Measurements from ENCODE around the gene FOXRED1. TPM values are rescaled to one million over a fixed set of nuclear protein-coding genes. Genes with fewer than 3 reads are reported as not detected.

The FOXRED1 gene
- total and polyA plus RNA-seq, 2 of the 4 experiments (the other 2 are of a cell fraction) = 15.1 to 28.3 TPM

DNA sequence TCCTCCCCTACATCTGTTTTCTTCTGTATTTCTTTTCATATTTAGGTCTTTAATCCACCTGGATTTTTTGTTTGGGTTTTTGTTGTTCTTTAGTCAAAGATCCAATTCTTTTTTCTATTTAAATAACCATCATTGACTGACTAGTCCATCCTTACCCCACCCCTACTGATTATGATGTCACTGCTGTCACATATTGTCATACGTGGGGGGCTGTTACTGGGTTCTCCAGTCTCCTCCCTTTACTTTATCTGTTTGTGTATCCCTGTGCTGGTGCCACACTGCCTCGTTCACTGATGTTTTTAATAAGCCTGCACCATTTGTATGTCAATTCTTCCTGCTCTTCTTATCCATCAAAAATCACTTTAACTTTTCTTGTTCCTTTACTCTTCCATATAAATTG lies 28.1 kb downstream of the FOXRED1 start:
- H2BK15ac ChIP-seq (ENCODE audit: low read depth, low read length) = no peak overlapping the region
- H4K91ac ChIP-seq (ENCODE audit: insufficient read depth, low read depth, low read length) = no peak overlapping the region
- no peak overlapping the region for H4K5ac ChIP-seq (ENCODE audit: low read depth, low read length)
- no peaks in the 10 kb centered on the region for H3K9me1 ChIP-seq (ENCODE audit: insufficient read depth, low read length)
- ChIA-PET CTCF (no interaction called here), POLR2A (ENCODE audit: unreplicated experiment) (no interaction called here)
- H2BK20ac ChIP-seq (ENCODE audit: low read depth, low read length) = no peak overlapping the region
- BruUV-seq (replicated peaks) = no TSS peak
- 82% methylated on average over 2 of the region's 2 CpGs; no CpG with 5 or more reads in 1 of the 2 experiments for WGBS, 2 experiments (ENCODE audit: extremely low coverage in 2 of 2, insufficient read length in 1 of 2)
- H3K14ac ChIP-seq (replicated peaks; ENCODE audit: low read depth, low read length) = no peak overlapping the region
- no peaks in the 10 kb centered on the region for H4K20me1 ChIP-seq (ENCODE audit: insufficient read depth, low read length)
- no peak overlapping the region for H2AFZ ChIP-seq (replicated peaks; ENCODE audit: low read length, poor library complexity)
- dilution Hi-C loops (cut with HindIII; ENCODE audit: low sequenced_read_pairs, unreplicated experiment) (no loop called here), intact Hi-C loops (cut with micrococcal nuclease) (no loop called here), in situ Hi-C loops (cut with MboI; ENCODE audit: low sequenced_read_pairs) (no loop called here)
- no peak overlapping the region for H3K23ac ChIP-seq (ENCODE audit: low read depth, low read length)
- no peak overlapping the region for H2BK120ac ChIP-seq (ENCODE audit: low read depth, low read length)
- DNase-seq (no peak), ATAC-seq (ENCODE audit: low read depth) (no peak)
- H3K4me2 ChIP-seq (ENCODE audit: low read depth, low read length) = no peak overlapping the region
- no peak overlapping the region for H3K4ac ChIP-seq (ENCODE audit: low read depth, low read length)
- no peak overlapping the region for H2AK9ac ChIP-seq (replicated peaks; ENCODE audit: low read depth, low read length, poor library complexity)
- no peak overlapping the region for H2BK5ac ChIP-seq (ENCODE audit: low read depth, low read length, poor library complexity, severe bottlenecking)
- no peak overlapping the region for H3K18ac ChIP-seq (ENCODE audit: low read depth, low read length)
- H3K9ac ChIP-seq (ENCODE audit: low read depth, low read length) = no peak overlapping the region
- H3K79me1 ChIP-seq (ENCODE audit: low read depth in 1 of 2, low read length in 2 of 2) = no peaks in the 10 kb centered on the region; a peak in 2 of 4 replicates
- TF ChIP-seq FOS (IDR thresholded peaks at IDR 0.05; ENCODE audit: low read depth, low read length) (no peak), RCOR1 (IDR thresholded peaks at IDR 0.05; ENCODE audit: insufficient replicate concordance, low read length) (no peak), MAFK (IDR thresholded peaks at IDR 0.05; ENCODE audit: low read depth, low read length) (no peak), RFX5 (IDR thresholded peaks at IDR 0.05; ENCODE audit: low read depth, low read length) (no peak), SMC3 (IDR thresholded peaks at IDR 0.05; ENCODE audit: low read depth, low read length) (no peak), CHD1 (IDR thresholded peaks at IDR 0.05; ENCODE audit: low read depth, low read length) (no peak), RAD21 (IDR thresholded peaks at IDR 0.05; ENCODE audit: low read length) (no peak)
- TF ChIP-seq, protein P1, sequence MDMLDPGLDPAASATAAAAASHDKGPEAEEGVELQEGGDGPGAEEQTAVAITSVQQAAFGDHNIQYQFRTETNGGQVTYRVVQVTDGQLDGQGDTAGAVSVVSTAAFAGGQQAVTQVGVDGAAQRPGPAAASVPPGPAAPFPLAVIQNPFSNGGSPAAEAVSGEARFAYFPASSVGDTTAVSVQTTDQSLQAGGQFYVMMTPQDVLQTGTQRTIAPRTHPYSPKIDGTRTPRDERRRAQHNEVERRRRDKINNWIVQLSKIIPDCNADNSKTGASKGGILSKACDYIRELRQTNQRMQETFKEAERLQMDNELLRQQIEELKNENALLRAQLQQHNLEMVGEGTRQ (IDR thresholded peaks at IDR 0.05; ENCODE audit: low read depth, low read length) = no peak
- no peak overlapping the region for H3K4me3 ChIP-seq (ENCODE audit: insufficient read depth, low read depth, low read length)
- peaks cover 18% of the 10 kb centered on the region for H3K36me3 ChIP-seq (ENCODE audit: control insufficient read depth, insufficient read depth, low read length)
- no peaks in the 10 kb centered on the region for H3K4me1 ChIP-seq (ENCODE audit: control insufficient read depth, insufficient read depth, low read length)
- H2AK5ac ChIP-seq (ENCODE audit: low read depth, low read length) = no peak overlapping the region
- no peaks in the 10 kb centered on the region for H3K9me3 ChIP-seq (ENCODE audit: control insufficient read depth, insufficient read depth, low read length)
- H3K27me3 ChIP-seq (ENCODE audit: control insufficient read depth, insufficient read depth, low read length) = no peaks in the 10 kb centered on the region
- H4K8ac ChIP-seq (ENCODE audit: low read depth in 2 of 2, low read length in 2 of 2) = no peak overlapping the region
- H3K56ac ChIP-seq (ENCODE audit: extremely low read depth, insufficient read depth, low read length) = no peak overlapping the region
- H3K27ac ChIP-seq (ENCODE audit: insufficient read depth, low read length) = no peak overlapping the region

Data from IMR-90 (cell line).